ENCODE data around the gene KCNIP1. TPM values are rescaled to one million over a fixed set of nuclear protein-coding genes. Genes with fewer than 3 reads are reported as not detected.

The KCNIP1 gene
- polyA plus RNA-seq, 1 donor (not counting 4 experiments of a cell fraction or from before 2014, with no cell fraction given) = not detected

- dilution Hi-C loops (cut with MboI; ENCODE audit: extremely low pct_ligation_motif_present, low sequenced_read_pairs) = no loop called here
- FAIRE-seq = no peak
- H3K36me3 ChIP-seq (ENCODE audit: control insufficient read depth in 2 of 2, extremely low read depth in 1 of 2, insufficient read depth in 2 of 2, low read length in 2 of 2) = no peaks in the 10 kb centered on the region
These were observed 17.4 kb upstream of the KCNIP1 start for GRCh38 chr5:170486371-170486770.

DNA sequence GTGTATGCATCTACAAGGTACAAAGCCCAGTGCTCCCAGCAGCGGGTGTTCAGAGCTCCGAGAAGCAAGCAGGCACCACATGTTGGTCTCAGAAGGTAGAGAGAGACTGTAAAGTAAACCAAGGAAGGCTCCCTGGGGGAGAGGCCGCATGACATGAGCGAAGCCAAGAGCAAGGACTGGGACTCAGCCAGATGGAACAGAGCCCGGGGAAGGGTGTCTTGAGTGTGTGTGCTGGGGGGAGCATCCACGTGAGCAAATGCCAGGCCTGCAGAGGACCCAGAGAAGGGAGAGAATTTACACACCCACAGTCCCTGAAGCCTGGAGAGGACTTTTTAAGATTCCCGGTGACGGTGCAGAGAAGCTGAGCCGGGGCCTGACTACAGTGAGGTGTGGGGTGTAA lies 15.2 kb upstream of the KCNIP1 start:
- DNase-seq (ENCODE audit: low read depth, low spot score) = no peak
- Histone ChIP-seq H3K9me1 (ENCODE audit: control insufficient read depth, extremely low read depth, insufficient read depth, low read length) (no peaks in the 10 kb centered on the region), H4K20me1 (ENCODE audit: control insufficient read depth, extremely low read depth, insufficient read depth, low read length) (no peaks in the 10 kb centered on the region), H3K9ac (ENCODE audit: control insufficient read depth, extremely low read depth, insufficient read depth, low read length) (no peak overlapping the region), H3K79me2 (ENCODE audit: control insufficient read depth, insufficient read depth, low read length) (no peaks in the 10 kb centered on the region), H3K4me1 (ENCODE audit: control insufficient read depth, extremely low read depth, insufficient read depth, low read length) (peaks cover 17% of the 10 kb centered on the region), H3K4me3 (ENCODE audit: control insufficient read depth in 2 of 3, extremely low read depth in 1 of 3, insufficient read depth in 2 of 3, low read depth in 1 of 3, low read length in 3 of 3) (no peak overlapping the region), H3K27me3 (ENCODE audit: control insufficient read depth, extremely low read depth, insufficient read depth, low read length) (no peaks in the 10 kb centered on the region), H3K9me3 (ENCODE audit: control insufficient read depth, low read depth, low read length) (no peaks in the 10 kb centered on the region), H3K36me3 (ENCODE audit: control insufficient read depth in 2 of 2, extremely low read depth in 1 of 2, insufficient read depth in 2 of 2, low read length in 2 of 2) (no peaks in the 10 kb centered on the region), H3K27ac (ENCODE audit: control insufficient read depth, insufficient read depth, low read length) (no peak overlapping the region), H2AFZ (ENCODE audit: control insufficient read depth, low read length) (no peak overlapping the region), H3K4me2 (ENCODE audit: control insufficient read depth, extremely low read depth, insufficient read depth, low read depth, low read length) (no peak overlapping the region)
- TF ChIP-seq EZH2 (IDR thresholded peaks at IDR 0.05; ENCODE audit: low read length) (no peak), CTCF (optimal IDR thresholded peaks at IDR 0.05 in 1 of 3, IDR thresholded peaks at IDR 0.05 in 1 of 3, conservative IDR thresholded peaks at IDR 0.05 in 1 of 3; ENCODE audit: extremely low read depth in 1 of 3, insufficient read depth in 2 of 3, low read length in 3 of 3) (no peak)
- dilution Hi-C loops (cut with MboI; ENCODE audit: extremely low pct_ligation_motif_present, low sequenced_read_pairs) = no loop called here
- no peak for FAIRE-seq

More at GRCh38 chr5:170486371-170486770, 17.4 kb upstream of the KCNIP1 start:
- Histone ChIP-seq H2AFZ (ENCODE audit: control insufficient read depth, low read length) (no peak overlapping the region), H4K20me1 (ENCODE audit: control insufficient read depth, extremely low read depth, insufficient read depth, low read length) (no peaks in the 10 kb centered on the region), H3K4me2 (ENCODE audit: control insufficient read depth, extremely low read depth, insufficient read depth, low read depth, low read length) (no peak overlapping the region), H3K27ac (ENCODE audit: control insufficient read depth, insufficient read depth, low read length) (no peak overlapping the region), H3K4me1 (ENCODE audit: control insufficient read depth, extremely low read depth, insufficient read depth, low read length) (peaks cover 11% of the 10 kb centered on the region), H3K9me3 (ENCODE audit: control insufficient read depth, low read depth, low read length) (no peaks in the 10 kb centered on the region), H3K9ac (ENCODE audit: control insufficient read depth, extremely low read depth, insufficient read depth, low read length) (no peak overlapping the region), H3K4me3 (ENCODE audit: control insufficient read depth in 2 of 3, extremely low read depth in 1 of 3, insufficient read depth in 2 of 3, low read depth in 1 of 3, low read length in 3 of 3) (no peak overlapping the region), H3K9me1 (ENCODE audit: control insufficient read depth, extremely low read depth, insufficient read depth, low read length) (no peaks in the 10 kb centered on the region), H3K27me3 (ENCODE audit: control insufficient read depth, extremely low read depth, insufficient read depth, low read length) (no peaks in the 10 kb centered on the region), H3K79me2 (ENCODE audit: control insufficient read depth, insufficient read depth, low read length) (no peaks in the 10 kb centered on the region)
- TF ChIP-seq EZH2 (IDR thresholded peaks at IDR 0.05; ENCODE audit: low read length) (no peak), CTCF (optimal IDR thresholded peaks at IDR 0.05 in 1 of 3, IDR thresholded peaks at IDR 0.05 in 1 of 3, conservative IDR thresholded peaks at IDR 0.05 in 1 of 3; ENCODE audit: extremely low read depth in 1 of 3, insufficient read depth in 2 of 3, low read length in 3 of 3) (no peak)
- DNase-seq (ENCODE audit: low read depth, low spot score) = no peak

All from keratinocyte (primary cell).